ENCODE data around the gene GNAZ. TPM values are rescaled to one million over a fixed set of nuclear protein-coding genes. Genes with fewer than 3 reads are reported as not detected.

GNAZ gene
- total RNA-seq, 1 donor: 1.3 TPM

DNA sequence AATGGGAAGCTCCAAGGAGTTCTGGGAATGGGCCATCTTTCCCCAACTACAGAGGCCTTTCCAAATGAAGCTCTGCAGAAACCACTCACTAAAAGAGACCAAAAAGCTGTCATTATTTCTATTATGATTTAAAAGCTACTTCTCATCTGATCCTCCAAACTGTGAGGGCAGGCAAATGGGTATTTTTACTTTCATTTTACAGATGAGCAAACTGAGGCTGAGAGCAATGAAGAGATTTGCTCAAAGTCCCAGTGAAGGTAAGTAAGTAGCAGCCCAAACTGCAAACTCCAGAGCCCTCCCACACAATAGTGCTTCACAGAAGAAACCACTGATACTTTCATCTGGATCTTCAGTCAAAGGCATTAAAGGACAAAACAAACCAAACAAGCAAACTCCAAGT, 70.1 kb downstream of the GNAZ start:
- H3K4me3 ChIP-seq (ENCODE audit: low read depth, low read length): no peak overlapping the region
- DNase-seq (ENCODE audit: low read depth): no peak
- TF ChIP-seq, protein P1, sequence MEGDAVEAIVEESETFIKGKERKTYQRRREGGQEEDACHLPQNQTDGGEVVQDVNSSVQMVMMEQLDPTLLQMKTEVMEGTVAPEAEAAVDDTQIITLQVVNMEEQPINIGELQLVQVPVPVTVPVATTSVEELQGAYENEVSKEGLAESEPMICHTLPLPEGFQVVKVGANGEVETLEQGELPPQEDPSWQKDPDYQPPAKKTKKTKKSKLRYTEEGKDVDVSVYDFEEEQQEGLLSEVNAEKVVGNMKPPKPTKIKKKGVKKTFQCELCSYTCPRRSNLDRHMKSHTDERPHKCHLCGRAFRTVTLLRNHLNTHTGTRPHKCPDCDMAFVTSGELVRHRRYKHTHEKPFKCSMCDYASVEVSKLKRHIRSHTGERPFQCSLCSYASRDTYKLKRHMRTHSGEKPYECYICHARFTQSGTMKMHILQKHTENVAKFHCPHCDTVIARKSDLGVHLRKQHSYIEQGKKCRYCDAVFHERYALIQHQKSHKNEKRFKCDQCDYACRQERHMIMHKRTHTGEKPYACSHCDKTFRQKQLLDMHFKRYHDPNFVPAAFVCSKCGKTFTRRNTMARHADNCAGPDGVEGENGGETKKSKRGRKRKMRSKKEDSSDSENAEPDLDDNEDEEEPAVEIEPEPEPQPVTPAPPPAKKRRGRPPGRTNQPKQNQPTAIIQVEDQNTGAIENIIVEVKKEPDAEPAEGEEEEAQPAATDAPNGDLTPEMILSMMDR (IDR thresholded peaks at IDR 0.05; ENCODE audit: insufficient read depth, low read length): no peak

DNA sequence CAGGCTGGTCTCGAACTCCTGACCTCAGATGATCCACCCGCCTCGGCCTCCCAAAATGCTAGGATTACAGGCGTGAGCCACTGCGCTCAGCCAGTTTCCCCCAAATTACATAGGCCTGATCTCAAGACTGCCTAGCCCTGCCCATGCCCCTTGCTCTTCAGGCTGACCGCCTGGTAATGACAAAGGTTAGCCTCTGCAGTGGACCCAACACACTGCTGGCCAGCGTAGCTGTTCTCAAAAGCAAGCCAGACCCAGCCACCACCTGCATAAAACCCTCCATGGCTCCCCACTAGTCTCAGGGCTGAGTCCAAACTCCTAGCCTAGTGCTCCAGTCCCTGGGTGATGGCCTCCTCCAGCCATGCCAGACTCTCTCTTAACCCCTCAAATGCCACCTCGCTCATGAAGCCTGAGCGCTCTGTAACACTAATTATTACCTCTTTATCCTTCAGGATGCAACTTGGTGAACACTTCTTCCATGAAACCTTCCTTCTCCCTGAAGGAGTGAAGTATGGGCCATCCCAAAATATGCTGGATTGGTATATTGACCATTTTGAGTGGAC, 72.3 kb downstream of the GNAZ start:
- TF ChIP-seq, protein P1 (IDR thresholded peaks at IDR 0.05; ENCODE audit: insufficient read depth, low read length): no peak

DNA sequence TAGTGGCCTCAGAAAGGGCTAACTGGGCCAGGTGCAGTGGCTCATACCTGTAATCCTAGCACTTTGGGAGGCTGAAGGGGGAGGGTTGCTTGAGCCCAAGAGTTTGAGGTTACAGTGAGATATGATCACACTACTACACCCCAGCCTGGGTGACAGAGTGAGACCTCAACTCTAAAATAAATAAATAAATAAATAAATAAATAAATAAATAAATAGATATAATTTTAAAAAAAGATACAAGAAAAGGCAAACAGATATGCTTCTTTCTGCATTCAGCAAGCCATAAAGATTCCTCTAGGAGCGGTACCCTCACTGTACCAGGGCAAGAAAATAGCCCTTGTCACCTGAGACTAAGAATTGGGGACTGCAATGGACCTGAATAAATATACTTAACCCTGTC, 72.8 kb downstream of the GNAZ start:
- no peak overlapping the region for H3K4me3 ChIP-seq (ENCODE audit: low read depth, low read length)
- no peak for DNase-seq (ENCODE audit: low read depth)
- TF ChIP-seq, protein P1 (IDR thresholded peaks at IDR 0.05; ENCODE audit: insufficient read depth, low read length): no peak

More for the DNA sequence above, 72.3 kb downstream of the GNAZ start:
- no peak overlapping the region for H3K4me3 ChIP-seq (ENCODE audit: low read depth, low read length)
- DNase-seq (ENCODE audit: low read depth): no peak

DNA sequence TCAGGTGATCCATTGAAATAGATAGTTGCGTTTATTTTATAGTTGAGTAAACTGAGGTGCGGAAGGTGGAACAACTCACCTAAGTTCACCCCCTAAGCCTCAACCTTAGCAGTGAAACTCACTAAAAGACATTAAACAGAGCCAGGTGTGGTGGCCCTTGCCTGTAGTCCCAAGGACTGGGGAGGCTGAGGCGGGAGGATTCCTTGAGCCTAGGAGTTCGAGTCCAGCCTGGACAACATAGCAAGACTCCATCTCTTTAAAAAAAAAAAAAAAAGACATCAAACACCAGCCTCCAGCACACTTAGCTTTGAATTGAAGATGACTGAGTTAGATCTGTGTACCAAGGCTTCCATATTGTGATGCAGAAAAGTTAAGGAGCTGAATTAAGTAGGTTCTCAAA, 74.1 kb downstream of the GNAZ start:
- no peak overlapping the region for H3K4me3 ChIP-seq (ENCODE audit: low read depth, low read length)
- TF ChIP-seq, protein P1 (IDR thresholded peaks at IDR 0.05; ENCODE audit: insufficient read depth, low read length): no peak
- no peak for DNase-seq (ENCODE audit: low read depth)

DNA sequence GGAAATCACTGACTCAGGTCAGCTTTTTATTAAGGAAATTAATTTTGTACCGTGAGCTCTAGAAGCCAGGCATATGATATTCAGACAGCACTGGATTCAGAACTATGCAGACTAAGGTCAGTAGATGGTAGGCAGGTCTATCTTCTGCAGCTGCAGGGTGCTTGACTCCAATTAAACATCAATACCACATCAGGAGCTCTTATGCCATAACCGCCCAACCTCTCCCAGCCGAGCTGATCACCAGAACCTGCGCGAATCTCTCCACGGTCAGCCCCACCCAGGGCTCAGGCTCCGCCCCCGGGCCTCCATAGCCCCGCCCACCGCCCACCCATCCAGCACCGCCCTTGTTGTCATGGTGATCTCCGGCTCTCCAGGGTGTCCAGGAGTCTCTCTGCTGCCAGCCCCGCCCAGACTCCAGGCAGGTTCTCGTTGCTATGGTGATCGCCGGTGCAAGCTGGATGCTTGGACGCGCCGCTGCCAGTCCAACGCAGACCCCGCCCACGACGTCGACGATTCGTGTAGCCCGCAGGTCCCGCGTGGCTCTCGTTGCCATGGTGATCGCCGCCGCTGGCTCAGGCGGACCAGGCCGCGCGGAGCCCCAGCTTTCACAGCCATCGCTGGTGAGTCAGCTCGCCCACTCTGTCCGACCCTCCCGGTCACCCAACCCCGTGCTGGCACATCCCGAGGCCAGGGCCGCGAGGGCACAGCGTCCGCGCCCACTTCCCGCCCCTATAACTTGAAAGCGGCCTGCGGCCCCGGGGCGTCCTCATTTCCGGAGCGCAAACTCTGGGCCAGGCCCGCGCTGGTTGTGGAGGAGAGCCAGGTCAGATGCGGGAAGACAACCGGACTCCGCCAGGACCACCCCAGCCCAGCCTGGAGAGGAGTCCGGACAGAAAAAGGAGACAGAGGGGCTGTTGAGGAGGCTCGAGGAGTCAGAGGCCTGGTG, 74.9 kb downstream of the GNAZ start, which contains the start of gene RAB36:
RAB36 (plus strand) TSS at position 546 of the 946 bp plus-strand sequence. CDS start 1,140 bp downstream, outside the sequence.
- TF ChIP-seq, protein P1 (IDR thresholded peaks at IDR 0.05; ENCODE audit: insufficient read depth, low read length): no peak
- peak within 1 kb of the TSS; percentile 71 for H3K4me3 ChIP-seq (ENCODE audit: low read depth, low read length)
- peak; percentile 98 for DNase-seq (ENCODE audit: low read depth)

DNA sequence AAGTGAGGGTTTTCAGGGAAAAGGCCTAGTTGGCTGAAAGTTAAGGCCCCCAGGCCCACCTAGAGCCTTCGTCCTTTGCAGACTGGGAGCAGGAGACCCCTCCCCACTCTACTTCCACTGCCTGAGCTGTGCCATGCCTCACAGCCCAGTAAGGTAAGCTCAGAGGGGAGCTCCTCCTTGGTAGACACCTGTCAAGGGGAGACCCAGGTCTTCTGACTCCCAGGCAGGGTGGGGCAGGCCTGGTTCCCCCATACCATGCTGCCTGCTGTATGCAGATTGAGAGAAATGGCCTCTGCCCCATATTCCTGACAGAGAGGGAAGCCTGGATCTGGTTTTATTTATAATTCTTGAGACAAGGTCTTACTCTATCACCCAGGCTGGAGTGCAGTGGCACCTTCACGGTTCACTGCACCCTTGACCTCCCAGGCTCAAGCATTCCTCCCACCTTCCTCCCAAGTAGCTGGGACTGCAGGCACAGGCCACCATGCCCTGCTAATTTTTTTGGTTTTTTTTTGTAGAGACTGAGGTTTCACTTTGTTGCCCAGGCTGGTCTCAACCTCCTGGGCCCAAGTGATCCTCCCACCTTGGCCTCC, 75.7 kb downstream of the GNAZ start:
- peak overlapping the region; percentile 71 for H3K4me3 ChIP-seq (ENCODE audit: low read depth, low read length)
- TF ChIP-seq, protein P1 (IDR thresholded peaks at IDR 0.05; ENCODE audit: insufficient read depth, low read length): no peak
- no peak for DNase-seq (ENCODE audit: low read depth)

Data from fibroblast of the aortic adventitia (primary cell).